Measurements from ENCODE around the gene CEP85. TPM values are rescaled to one million over a fixed set of nuclear protein-coding genes. Genes with fewer than 3 reads are reported as not detected.

CEP85 gene, protein sequence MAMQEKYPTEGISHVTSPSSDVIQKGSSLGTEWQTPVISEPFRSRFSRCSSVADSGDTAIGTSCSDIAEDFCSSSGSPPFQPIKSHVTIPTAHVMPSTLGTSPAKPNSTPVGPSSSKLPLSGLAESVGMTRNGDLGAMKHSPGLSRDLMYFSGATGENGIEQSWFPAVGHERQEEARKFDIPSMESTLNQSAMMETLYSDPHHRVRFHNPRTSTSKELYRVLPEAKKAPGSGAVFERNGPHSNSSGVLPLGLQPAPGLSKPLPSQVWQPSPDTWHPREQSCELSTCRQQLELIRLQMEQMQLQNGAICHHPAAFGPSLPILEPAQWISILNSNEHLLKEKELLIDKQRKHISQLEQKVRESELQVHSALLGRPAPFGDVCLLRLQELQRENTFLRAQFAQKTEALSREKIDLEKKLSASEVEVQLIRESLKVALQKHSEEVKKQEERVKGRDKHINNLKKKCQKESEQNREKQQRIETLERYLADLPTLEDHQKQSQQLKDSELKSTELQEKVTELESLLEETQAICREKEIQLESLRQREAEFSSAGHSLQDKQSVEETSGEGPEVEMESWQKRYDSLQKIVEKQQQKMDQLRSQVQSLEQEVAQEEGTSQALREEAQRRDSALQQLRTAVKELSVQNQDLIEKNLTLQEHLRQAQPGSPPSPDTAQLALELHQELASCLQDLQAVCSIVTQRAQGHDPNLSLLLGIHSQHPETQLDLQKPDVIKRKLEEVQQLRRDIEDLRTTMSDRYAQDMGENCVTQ
- total RNA-seq: 9.3 and 13.0 TPM in 2 replicates

DNA sequence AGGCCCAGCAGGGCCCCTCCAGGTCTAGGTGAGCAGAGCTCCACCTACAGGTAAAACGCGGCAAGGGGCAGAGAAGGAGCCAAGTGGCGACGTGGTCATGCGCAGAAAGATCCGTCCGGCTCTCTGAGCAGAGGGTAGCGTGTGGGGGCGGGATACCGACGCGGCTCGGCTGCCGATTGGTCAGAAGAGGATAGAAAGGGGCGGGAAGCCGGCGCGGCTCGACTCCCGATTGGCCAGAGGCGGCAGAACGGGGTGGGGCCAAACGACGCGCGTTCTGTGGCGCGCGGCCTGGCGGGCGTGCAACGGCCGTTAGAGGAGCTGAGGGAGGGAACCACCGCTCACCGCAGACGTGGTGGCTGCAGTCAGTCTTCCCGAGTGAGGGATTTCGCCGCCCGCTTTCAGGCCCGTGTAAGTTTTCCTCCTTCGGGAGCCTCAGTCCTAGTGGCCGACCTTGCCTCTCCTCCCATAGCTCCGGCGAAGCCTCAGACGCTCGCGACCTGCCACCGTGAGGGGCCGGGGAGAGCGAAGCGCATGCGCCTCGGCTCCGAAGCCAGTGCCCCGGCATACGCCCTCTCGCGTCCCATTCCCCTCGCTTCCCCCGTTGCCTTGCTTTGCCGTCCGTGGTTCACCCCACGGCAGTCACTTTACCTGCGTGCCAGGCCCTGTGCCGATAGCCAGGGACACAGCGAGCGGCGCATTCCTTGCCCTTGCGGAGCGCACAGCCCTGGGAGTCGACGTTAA lies at the start of gene CEP85:
Gene CEP85, plus strand, starts transcription at position 298 of the 741 bp plus-strand sequence. CDS start 5,584 bp downstream, outside the sequence.
- TF ChIP-seq, protein P1, sequence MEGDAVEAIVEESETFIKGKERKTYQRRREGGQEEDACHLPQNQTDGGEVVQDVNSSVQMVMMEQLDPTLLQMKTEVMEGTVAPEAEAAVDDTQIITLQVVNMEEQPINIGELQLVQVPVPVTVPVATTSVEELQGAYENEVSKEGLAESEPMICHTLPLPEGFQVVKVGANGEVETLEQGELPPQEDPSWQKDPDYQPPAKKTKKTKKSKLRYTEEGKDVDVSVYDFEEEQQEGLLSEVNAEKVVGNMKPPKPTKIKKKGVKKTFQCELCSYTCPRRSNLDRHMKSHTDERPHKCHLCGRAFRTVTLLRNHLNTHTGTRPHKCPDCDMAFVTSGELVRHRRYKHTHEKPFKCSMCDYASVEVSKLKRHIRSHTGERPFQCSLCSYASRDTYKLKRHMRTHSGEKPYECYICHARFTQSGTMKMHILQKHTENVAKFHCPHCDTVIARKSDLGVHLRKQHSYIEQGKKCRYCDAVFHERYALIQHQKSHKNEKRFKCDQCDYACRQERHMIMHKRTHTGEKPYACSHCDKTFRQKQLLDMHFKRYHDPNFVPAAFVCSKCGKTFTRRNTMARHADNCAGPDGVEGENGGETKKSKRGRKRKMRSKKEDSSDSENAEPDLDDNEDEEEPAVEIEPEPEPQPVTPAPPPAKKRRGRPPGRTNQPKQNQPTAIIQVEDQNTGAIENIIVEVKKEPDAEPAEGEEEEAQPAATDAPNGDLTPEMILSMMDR (IDR thresholded peaks at IDR 0.05; ENCODE audit: insufficient read depth, low read depth, low read length): peak; percentile 86
- peak; percentile 98 for DNase-seq (ENCODE audit: low read depth)
- peak within 1 kb of the TSS; percentile 85 for H3K4me3 ChIP-seq (ENCODE audit: low read depth, low read length)

DNA sequence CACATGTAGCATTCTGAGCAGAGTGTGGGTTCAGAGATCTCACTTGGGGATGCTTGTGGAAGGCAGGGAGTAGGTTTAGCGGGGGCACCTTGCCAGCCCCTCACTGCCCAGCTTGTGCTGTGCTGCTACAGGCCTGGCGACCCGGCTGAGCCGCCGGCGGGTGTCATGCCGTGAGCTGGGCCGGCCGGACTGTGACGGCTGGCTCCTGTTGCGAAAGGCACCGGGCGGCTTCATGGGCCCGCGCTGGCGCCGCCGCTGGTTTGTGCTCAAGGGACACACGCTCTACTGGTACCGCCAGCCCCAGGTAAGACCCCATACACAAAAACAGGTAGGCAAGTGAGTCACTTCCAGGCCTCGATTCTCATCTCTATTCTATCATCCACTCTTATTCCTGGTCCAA lies 49.1 kb upstream of the CEP85 start:
- H3K4me3 ChIP-seq (ENCODE audit: low read depth, low read length): no peak overlapping the region
- DNase-seq (ENCODE audit: low read depth): no peak
- TF ChIP-seq, protein P1 (IDR thresholded peaks at IDR 0.05; ENCODE audit: insufficient read depth, low read depth, low read length): no peak

DNA sequence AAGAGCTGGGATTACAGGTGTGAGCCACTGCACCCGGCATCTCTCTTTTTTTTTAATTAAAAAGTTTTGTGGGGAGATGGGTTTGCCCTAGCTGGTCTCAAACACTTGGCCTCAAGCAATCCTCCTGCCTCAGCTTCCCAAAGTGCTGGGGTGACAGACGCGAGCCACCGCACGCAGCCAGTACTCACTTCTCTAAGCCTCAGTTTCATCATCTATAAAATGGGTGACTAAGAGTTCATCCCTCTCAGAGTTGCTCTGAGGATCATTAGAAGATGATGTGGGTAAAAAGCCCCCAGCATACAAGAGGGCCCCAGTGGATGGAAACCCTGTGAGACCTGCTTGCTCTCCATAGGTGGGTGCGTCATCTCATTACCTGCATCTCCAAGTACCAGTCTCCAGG lies 46.1 kb upstream of the CEP85 start:
- no peak for DNase-seq (ENCODE audit: low read depth)

DNA sequence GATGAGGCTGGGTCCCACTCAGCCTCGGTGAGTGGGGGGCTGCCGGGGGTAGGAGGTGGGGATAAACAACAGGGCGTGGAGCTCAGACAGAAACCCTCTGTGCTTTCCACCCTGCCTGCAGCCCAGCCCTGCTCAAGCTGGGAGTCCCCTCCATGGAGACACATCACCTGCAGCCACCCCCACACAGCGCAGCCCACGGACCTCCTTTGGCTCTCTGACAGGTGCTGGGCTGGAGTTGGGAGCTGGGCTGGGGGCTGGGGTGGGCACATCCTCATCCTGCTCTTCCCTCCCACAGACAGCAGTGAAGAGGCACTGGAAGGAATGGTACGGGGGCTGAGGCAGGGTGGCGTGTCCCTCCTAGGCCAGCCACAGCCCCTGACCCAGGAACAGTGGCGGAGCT lies 45.5 kb upstream of the CEP85 start:
- no peak for DNase-seq (ENCODE audit: low read depth)
- TF ChIP-seq, protein P1 (IDR thresholded peaks at IDR 0.05; ENCODE audit: insufficient read depth, low read depth, low read length): no peak

More for the DNA sequence above, 46.1 kb upstream of the CEP85 start:
- TF ChIP-seq, protein P1 (IDR thresholded peaks at IDR 0.05; ENCODE audit: insufficient read depth, low read depth, low read length): no peak
- H3K4me3 ChIP-seq (ENCODE audit: low read depth, low read length): no peak overlapping the region

DNA sequence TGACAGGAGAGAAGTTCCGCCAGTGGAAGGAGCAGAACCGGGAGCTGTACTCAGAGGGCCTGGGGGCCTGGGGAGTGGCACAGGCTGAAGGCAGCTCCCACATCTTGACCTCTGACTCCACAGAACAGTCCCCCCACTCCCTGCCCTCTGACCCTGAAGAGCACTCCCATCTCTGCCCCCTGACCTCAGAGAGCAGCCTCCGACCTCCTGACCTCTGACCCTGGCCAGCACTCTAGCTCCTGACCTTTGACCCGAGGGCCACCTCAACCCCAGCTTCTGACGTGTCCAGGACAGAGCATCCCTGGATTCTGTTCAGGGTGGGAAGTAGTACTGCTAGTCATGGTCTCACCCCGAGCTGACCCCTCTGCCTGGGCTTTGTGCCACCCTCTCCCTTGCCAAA lies 44.7 kb upstream of the CEP85 start:
- no peak for DNase-seq (ENCODE audit: low read depth)

More for the DNA sequence above, 45.5 kb upstream of the CEP85 start:
- no peak overlapping the region for H3K4me3 ChIP-seq (ENCODE audit: low read depth, low read length)

DNA sequence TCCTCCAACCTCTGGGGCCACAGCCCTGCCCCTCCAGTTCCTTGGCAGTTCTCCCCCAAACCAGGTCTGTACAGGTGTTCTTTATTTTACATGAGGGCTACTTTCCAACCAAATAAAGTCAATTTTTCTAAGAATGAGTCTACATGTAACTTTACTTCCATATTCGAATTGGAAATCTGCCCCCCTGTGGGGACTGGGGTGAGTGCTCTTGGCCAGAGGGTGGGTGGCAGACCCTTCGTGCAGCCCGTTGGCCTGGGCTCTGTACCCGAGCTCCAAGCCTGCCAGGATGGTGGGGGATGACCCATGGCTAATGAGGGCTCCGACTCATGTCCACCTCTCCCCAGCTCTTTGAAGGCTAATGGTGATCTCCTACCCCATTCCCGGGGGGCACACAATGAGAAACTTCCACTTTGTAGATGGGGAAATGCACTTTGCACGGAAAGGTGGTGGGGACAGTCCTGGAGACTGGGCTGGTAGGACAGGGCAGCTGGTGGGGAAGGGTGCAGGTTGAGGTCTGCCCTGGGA lies 44.2 kb upstream of the CEP85 start:
- TF ChIP-seq, protein P1 (IDR thresholded peaks at IDR 0.05; ENCODE audit: insufficient read depth, low read depth, low read length): no peak
- DNase-seq (ENCODE audit: low read depth): no peak
- H3K4me3 ChIP-seq (ENCODE audit: low read depth, low read length): no peak overlapping the region

More for the DNA sequence above, 44.7 kb upstream of the CEP85 start:
- TF ChIP-seq, protein P1 (IDR thresholded peaks at IDR 0.05; ENCODE audit: insufficient read depth, low read depth, low read length): no peak
- no peak overlapping the region for H3K4me3 ChIP-seq (ENCODE audit: low read depth, low read length)
